ENCODE measurements around the gene PDIK1L. TPM values are rescaled to one million over a fixed set of nuclear protein-coding genes. Genes with fewer than 3 reads are reported as not detected.

Gene PDIK1L
- total and polyA plus RNA-seq, 9 of the 15 experiments (the other 6 are each of a cell fraction or from before 2014, with no cell fraction given): 12.8 to 30.2 (median 21.5) TPM

DNA sequence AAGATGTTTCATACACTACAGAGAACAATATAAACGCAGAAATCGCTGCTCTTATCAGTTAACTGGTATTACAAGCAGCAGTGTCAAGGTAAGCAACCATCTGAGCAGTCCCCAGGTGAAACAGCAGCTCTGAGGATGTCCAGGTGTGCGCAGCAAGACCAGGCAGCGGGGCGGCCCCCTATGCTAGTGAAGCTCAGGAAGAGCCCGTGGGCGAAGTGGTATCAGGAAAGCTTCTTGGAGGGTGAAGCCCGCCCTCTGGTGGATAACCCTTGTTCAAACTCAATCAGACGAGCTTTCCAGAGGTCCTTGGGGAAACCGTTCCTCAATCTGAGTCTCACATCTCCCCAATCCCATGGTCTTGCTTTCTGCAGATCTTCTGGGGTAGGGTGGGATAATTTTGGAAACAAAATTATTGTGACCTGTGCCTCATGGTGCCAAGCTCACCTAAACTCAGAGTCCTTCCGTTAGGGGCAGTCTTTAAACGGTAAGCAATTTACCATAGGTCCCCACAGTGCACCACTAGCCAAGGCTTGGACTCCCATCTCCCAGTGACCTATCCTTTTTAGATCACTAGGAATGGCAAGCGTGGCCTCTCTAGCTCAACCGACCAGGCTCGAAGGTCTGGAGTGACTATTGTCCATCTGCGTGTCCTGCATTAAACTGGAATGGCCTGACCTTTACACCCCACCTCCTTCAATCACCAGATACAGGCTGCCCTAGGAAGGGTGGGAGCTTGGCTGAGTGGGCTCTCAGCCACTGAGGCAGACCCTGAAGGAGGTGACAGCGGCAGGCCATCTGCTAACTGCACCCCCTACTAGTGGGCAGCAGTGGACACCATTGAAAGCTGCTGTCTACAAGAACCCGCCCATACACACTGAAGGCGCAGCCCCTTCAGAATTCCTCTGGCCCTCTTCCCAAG is 33.7 kb downstream of the PDIK1L start (continued):
- no peak for TF ChIP-seq FOXK1 (CRISPR knock-in tag; IDR thresholded peaks at IDR 0.05; ENCODE audit: borderline replicate concordance)
- TF ChIP-seq ZFP30 (CRISPR knock-in tag; IDR thresholded peaks at IDR 0.05; ENCODE audit: borderline replicate concordance): no peak
- TF ChIP-seq FOS (IDR thresholded peaks at IDR 0.05; ENCODE audit: extremely low read depth, insufficient read length): no peak
- TF ChIP-seq NELFE (IDR thresholded peaks at IDR 0.05; ENCODE audit: insufficient read depth, insufficient read length): no peak
- TF ChIP-seq RUNX1 (IDR thresholded peaks at IDR 0.05; ENCODE audit: low read depth): no peak
- peak; percentile 32; the same call in 1 of the 2 replicates for TF ChIP-seq ELF1 (tag; IDR thresholded peaks at IDR 0.05)
- TF ChIP-seq MYC (IDR thresholded peaks at IDR 0.05; ENCODE audit: low read depth, low read length): peak; percentile 60; the same call in 1 of the 2 replicates
- TF ChIP-seq MYC (CRISPR knock-in tag; IDR thresholded peaks at IDR 0.05; ENCODE audit: borderline replicate concordance, low read depth): no peak
- TF ChIP-seq ZNF41 (CRISPR knock-in tag; conservative IDR thresholded peaks at IDR 0.05): no peak
- TF ChIP-seq ZFX (CRISPR knock-in tag; IDR thresholded peaks at IDR 0.05): no peak
- TF ChIP-seq BRD9 (IDR thresholded peaks at IDR 0.05; ENCODE audit: low read depth, partially characterized antibody): peak; percentile 75
- no peak for TF ChIP-seq ZNF263 (CRISPR knock-in tag; IDR thresholded peaks at IDR 0.05; ENCODE audit: borderline replicate concordance)
- 0 out of 4 replicates have a peak, but pooled peaks of 1 of the 2 experiments have one; percentile 11 for TF ChIP-seq TEAD1 (CRISPR knock-in tag; IDR thresholded peaks at IDR 0.05)
- no peak for TF ChIP-seq PML (IDR thresholded peaks at IDR 0.05; ENCODE audit: low read length)
- TF ChIP-seq HDAC6 (IDR thresholded peaks at IDR 0.05; ENCODE audit: low read depth, low read length): no peak
- no peak for TF ChIP-seq ZNF184 (CRISPR knock-in tag; IDR thresholded peaks at IDR 0.05)
- no peak for TF ChIP-seq MEIS2 (IDR thresholded peaks at IDR 0.05; ENCODE audit: partially characterized antibody)
- no peak for TF ChIP-seq NR2C2 (CRISPR knock-in tag; IDR thresholded peaks at IDR 0.05)
- TF ChIP-seq NR2C2 (tag; IDR thresholded peaks at IDR 0.05): no peak
- TF ChIP-seq ATF7 (IDR thresholded peaks at IDR 0.05): peak; percentile 48; the same call in 1 of the 2 replicates
- no peak for TF ChIP-seq POLR3A (IDR thresholded peaks at IDR 0.05; ENCODE audit: borderline replicate concordance, extremely low read depth, insufficient read depth, insufficient read length)
- TF ChIP-seq CBX8 (IDR thresholded peaks at IDR 0.05; ENCODE audit: borderline replicate concordance, extremely low read depth, low read depth, low read length, poor library complexity, severe bottlenecking): no peak
- no peak for TF ChIP-seq HNRNPK (IDR thresholded peaks at IDR 0.05; ENCODE audit: low read depth, low read length, poor library complexity, severe bottlenecking)
- no peak for TF ChIP-seq CREBBP (IDR thresholded peaks at IDR 0.05; ENCODE audit: low read depth, low read length)
